ENCODE results near the gene FOXI3. TPM values are rescaled to one million over a fixed set of nuclear protein-coding genes. Genes with fewer than 3 reads are reported as not detected.
"Not testable (repeated sequence)": the region's sequence is repeated elsewhere in the genome, so short reads cannot be mapped to it uniquely, and the experiment has no call there.

Gene FOXI3
- total RNA-seq, 3 donors from 2014 or later = not detected

- no peak overlapping the region for H3K27ac ChIP-seq
- no peaks in the 10 kb centered on the region for H3K4me1 ChIP-seq
- H3K9me3 ChIP-seq = no peaks in the 10 kb centered on the region
- H3K36me3 ChIP-seq = no peaks in the 10 kb centered on the region
- intact Hi-C loops (cut with DNase I; ENCODE audit: low total_unique reads) = no loop called here
- H3K27me3 ChIP-seq = peaks cover 0 to 23% of the 10 kb centered on the region in 2 donors
- TF ChIP-seq, protein P1, sequence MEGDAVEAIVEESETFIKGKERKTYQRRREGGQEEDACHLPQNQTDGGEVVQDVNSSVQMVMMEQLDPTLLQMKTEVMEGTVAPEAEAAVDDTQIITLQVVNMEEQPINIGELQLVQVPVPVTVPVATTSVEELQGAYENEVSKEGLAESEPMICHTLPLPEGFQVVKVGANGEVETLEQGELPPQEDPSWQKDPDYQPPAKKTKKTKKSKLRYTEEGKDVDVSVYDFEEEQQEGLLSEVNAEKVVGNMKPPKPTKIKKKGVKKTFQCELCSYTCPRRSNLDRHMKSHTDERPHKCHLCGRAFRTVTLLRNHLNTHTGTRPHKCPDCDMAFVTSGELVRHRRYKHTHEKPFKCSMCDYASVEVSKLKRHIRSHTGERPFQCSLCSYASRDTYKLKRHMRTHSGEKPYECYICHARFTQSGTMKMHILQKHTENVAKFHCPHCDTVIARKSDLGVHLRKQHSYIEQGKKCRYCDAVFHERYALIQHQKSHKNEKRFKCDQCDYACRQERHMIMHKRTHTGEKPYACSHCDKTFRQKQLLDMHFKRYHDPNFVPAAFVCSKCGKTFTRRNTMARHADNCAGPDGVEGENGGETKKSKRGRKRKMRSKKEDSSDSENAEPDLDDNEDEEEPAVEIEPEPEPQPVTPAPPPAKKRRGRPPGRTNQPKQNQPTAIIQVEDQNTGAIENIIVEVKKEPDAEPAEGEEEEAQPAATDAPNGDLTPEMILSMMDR (IDR thresholded peaks at IDR 0.05) = no peak
- no peak for TF ChIP-seq POLR2A (IDR thresholded peaks at IDR 0.05)
- TF ChIP-seq POLR2AphosphoS5 (IDR thresholded peaks at IDR 0.05) = no peak
- no peak for DNase-seq (ENCODE audit: low spot score in 2 of 2)
- H3K4me3 ChIP-seq = no peak overlapping the region
These were observed 10.4 kb downstream of the FOXI3 start for GRCh38 chr2:88442061-88442460.

- no peak overlapping the region for H3K27ac ChIP-seq
- H3K36me3 ChIP-seq = no peaks in the 10 kb centered on the region
- DNase-seq (ENCODE audit: low spot score in 2 of 2) = no peak
- no peak overlapping the region for H3K4me3 ChIP-seq
- H3K27me3 ChIP-seq = peaks cover 0 to 15% of the 10 kb centered on the region in 2 donors
- intact Hi-C loops (cut with DNase I; ENCODE audit: low total_unique reads) = no loop called here
- no peaks in the 10 kb centered on the region for H3K4me1 ChIP-seq
- TF ChIP-seq POLR2A (IDR thresholded peaks at IDR 0.05) (no peak), POLR2AphosphoS5 (IDR thresholded peaks at IDR 0.05) (no peak)
- TF ChIP-seq, protein P1 (IDR thresholded peaks at IDR 0.05) = no peak
- peaks cover 0 to 5% of the 10 kb centered on the region in 2 donors for H3K9me3 ChIP-seq
These were observed 15.5 kb downstream of the FOXI3 start for GRCh38 chr2:88437010-88437409.

DNA sequence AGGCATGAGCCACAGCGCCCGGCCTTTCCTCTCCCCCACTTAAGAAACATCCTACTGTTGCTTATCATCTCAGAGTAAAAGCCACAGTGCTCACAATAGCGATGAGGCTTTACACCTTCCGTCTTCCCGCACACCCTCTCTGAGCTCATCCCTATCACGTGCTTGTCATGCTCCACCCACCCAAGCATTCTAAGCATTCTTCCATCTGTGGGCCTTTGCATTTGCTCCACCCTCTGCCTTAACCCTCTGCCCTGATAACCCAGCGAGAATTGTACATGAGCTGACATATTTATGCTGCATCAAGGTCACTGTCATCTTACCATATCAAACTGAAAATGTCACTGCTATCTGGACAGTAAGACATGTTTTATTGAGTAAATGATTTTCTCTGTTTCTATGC is 22.6 kb downstream of the FOXI3 start:
- Histone ChIP-seq H3K27me3 (no peaks in the 10 kb centered on the region), H3K36me3 (no peaks in the 10 kb centered on the region), H3K4me3 (no peak overlapping the region), H3K4me1 (no peaks in the 10 kb centered on the region), H3K27ac (no peak overlapping the region), H3K9me3 (peaks cover 0 to 7% of the 10 kb centered on the region in 2 donors)
- DNase-seq (ENCODE audit: low spot score in 2 of 2) = no peak
- TF ChIP-seq POLR2AphosphoS5 (IDR thresholded peaks at IDR 0.05) (no peak), POLR2A (IDR thresholded peaks at IDR 0.05) (no peak)
- TF ChIP-seq, protein P1 (IDR thresholded peaks at IDR 0.05) = no peak
- intact Hi-C loops (cut with DNase I; ENCODE audit: low total_unique reads) = no loop called here

DNA sequence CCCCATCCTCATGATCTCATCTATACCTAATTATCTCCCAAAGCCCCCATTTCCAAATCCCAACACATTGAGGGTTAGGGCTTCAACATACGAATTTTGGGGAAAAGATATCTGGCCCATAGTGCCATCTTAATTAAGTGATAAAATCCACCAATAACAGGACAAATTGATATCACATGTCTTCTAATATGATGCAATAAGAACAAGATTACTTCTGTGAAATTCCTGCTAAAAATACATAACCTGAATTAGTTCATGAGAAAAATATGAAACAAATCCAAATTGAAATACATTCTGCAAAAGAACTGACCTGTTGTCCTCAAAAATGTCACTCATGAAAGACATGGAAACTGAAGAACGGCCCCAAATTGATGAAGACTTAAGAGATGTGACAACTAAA is 28.8 kb downstream of the FOXI3 start:
- H3K9me3 ChIP-seq = no peaks in the 10 kb centered on the region
- TF ChIP-seq POLR2A (IDR thresholded peaks at IDR 0.05) = no peak
- no peak for TF ChIP-seq POLR2AphosphoS5 (IDR thresholded peaks at IDR 0.05)
- TF ChIP-seq, protein P1 (IDR thresholded peaks at IDR 0.05) = no peak

GRCh38 chr2:88419051-88419450 is 33.4 kb downstream of the FOXI3 start:
- H3K9me3 ChIP-seq; H3K27me3 ChIP-seq; H3K27ac ChIP-seq; DNase-seq (ENCODE audit: low spot score in 2 of 2); H3K4me3 ChIP-seq; H3K4me1 ChIP-seq; H3K36me3 ChIP-seq; intact Hi-C loops (cut with DNase I; ENCODE audit: low total_unique reads): not testable (repeated sequence)

More for the DNA sequence above, 28.8 kb downstream of the FOXI3 start:
- intact Hi-C loops (cut with DNase I; ENCODE audit: low total_unique reads) = no loop called here
- Histone ChIP-seq H3K36me3 (no peaks in the 10 kb centered on the region), H3K4me3 (no peak overlapping the region), H3K4me1 (no peaks in the 10 kb centered on the region), H3K27ac (no peak overlapping the region), H3K27me3 (no peaks in the 10 kb centered on the region)
- no peak for DNase-seq (ENCODE audit: low spot score in 2 of 2)
